Natural killer cell (primary cell): Measurements from ENCODE around the gene COG5. TPM values are rescaled to one million over a fixed set of nuclear protein-coding genes. Genes with fewer than 3 reads are reported as not detected.

Experiments used
- ATAC-seq, 3 donors: fragments of 150-1000 bp in 2 of 3; fragments of 200-7000 bp in 1 of 3; cut with Tn5 transposase; 1 replicate in 1 of 3; 2 replicates in 2 of 3; pipeline ENCODE4 v1.10.0; 2021; ENCODE audit warnings: mild to moderate bottlenecking in 2 of 3, moderate library complexity in 2 of 3
- DNase-seq, 2 donors: peaks; one replicate each; pipeline versions ENCODE4 v3.0.0 to v3.0.0-alpha.2; 2013 to 2021; ENCODE audit warnings: mixed read lengths in 1 of 2
- H3K27ac ChIP-seq: one replicate; pipeline ENCODE4 v1.5.1; 2013; ENCODE audit warnings: mild to moderate bottlenecking, low read length
- H3K27me3 ChIP-seq: one replicate; pipeline ENCODE4 v1.6.1; 2013; ENCODE audit warnings: low read length; ENCODE audit not compliant: control insufficient read depth, insufficient read depth
- H3K36me3 ChIP-seq: one replicate; pipeline ENCODE4 v1.6.1; 2013; ENCODE audit warnings: low read length; ENCODE audit not compliant: control insufficient read depth, insufficient read depth
- H3K4me1 ChIP-seq: one replicate; pipeline ENCODE4 v1.6.1; 2013; ENCODE audit warnings: low read length; ENCODE audit not compliant: control insufficient read depth, insufficient read depth
- H3K4me3 ChIP-seq: one replicate; pipeline ENCODE4 v1.5.1; 2013; ENCODE audit warnings: low read length
- H3K9me3 ChIP-seq: one replicate; pipeline ENCODE4 v1.6.1; 2013; ENCODE audit warnings: low read length; ENCODE audit not compliant: control insufficient read depth, insufficient read depth
- H3K27ac Mint-ChIP-seq, 2 donors: one replicate each; pipeline ENCODE4 v1.8.0; 2022; ENCODE audit warnings: mild to moderate bottlenecking in 2 of 2, mixed read lengths in 2 of 2, moderate library complexity in 1 of 2
- H3K27me3 Mint-ChIP-seq, 2 donors: one replicate each; pipeline ENCODE4 v1.8.0; 2022; ENCODE audit warnings: low read depth in 2 of 2, mixed read lengths in 2 of 2
- H3K36me3 Mint-ChIP-seq: one replicate; pipeline ENCODE4 v1.8.0; 2022; ENCODE audit warnings: mixed read lengths
- H3K4me1 Mint-ChIP-seq, 2 donors: one replicate each; pipeline ENCODE4 v1.8.0; 2022; ENCODE audit warnings: mixed read lengths in 2 of 2
- H3K4me3 Mint-ChIP-seq: one replicate; pipeline ENCODE4 v1.8.0; 2022; ENCODE audit warnings: mild to moderate bottlenecking, moderate library complexity, mixed read lengths
- H3K9me3 Mint-ChIP-seq, 2 donors: one replicate each; pipeline ENCODE4 v1.8.0; 2022; ENCODE audit warnings: mixed read lengths in 2 of 2
- CTCF ChIP-seq: fragments of 200-600 bp; IDR thresholded peaks from one replicate; pipeline ENCODE4 v1.8.0; 2022; ENCODE audit warnings: antibody characterized with exemption
- WGBS: methylation state at CpG from one replicate; pipeline ENCODE4 v1.1.7; 2013; ENCODE audit warnings: missing lambda C conversion rate; ENCODE audit not compliant: insufficient coverage; 5-methylcytosine and 5-hydroxymethylcytosine counted together
- intact Hi-C: fragments of 100-400 bp; cut with micrococcal nuclease; formaldehyde crosslinking; loops from one replicate; pipeline ENCODE4 v1.14.2; 2022
- total RNA-seq, 4 donors: library from RNA; stranded (reverse); fragments of 120-200 nt in 1 of 4; gene quantifications; one replicate each; pipeline versions ENCODE4 v1.2.3 to v1.2.4, GENCODE V29; 2013 to 2022

Gene COG5
- total RNA-seq, 3 donors from 2014 or later (not counting 1 experiment from before 2014, with no cell fraction given): 49.2 to 54.6 (median 54.2) TPM

- ATAC-seq (no peak), DNase-seq (no peak)
- TF ChIP-seq CTCF: no peak
- H3K4me1 Mint-ChIP-seq: peaks cover 6 to 8% of the 10 kb centered on the region in 2 donors
- H3K27me3 Mint-ChIP-seq: no peaks in the 10 kb centered on the region
- H3K4me3 Mint-ChIP-seq: no peak overlapping the region
- Histone ChIP-seq H3K9me3 (no peaks in the 10 kb centered on the region), H3K4me1 (no peaks in the 10 kb centered on the region), H3K4me3 (no peak overlapping the region), H3K36me3 (peaks cover 4% of the 10 kb centered on the region), H3K27ac (no peak overlapping the region), H3K27me3 (no peaks in the 10 kb centered on the region)
- H3K9me3 Mint-ChIP-seq: no peaks in the 10 kb centered on the region
- intact Hi-C loops: no loop called here
- no peaks in the 10 kb centered on the region for H3K36me3 Mint-ChIP-seq
- H3K27ac Mint-ChIP-seq: no peak overlapping the region
- 91% methylated on average over 4 of the region's 4 CpGs for WGBS
Measured at GRCh38 chr7:107312418-107312817, 251.3 kb downstream of the COG5 start.

- H3K4me3 Mint-ChIP-seq: no peak overlapping the region
- no peaks in the 10 kb centered on the region for H3K9me3 Mint-ChIP-seq
- no CpG with 5 or more reads among the region's 1 CpG for WGBS
- no peaks in the 10 kb centered on the region for H3K4me1 Mint-ChIP-seq
- intact Hi-C loops: no loop called here
- no peak for DNase-seq
- Histone ChIP-seq H3K36me3 (peaks cover 4% of the 10 kb centered on the region), H3K4me1 (no peaks in the 10 kb centered on the region), H3K9me3 (no peaks in the 10 kb centered on the region), H3K27ac (no peak overlapping the region), H3K27me3 (no peaks in the 10 kb centered on the region), H3K4me3 (no peak overlapping the region)
- H3K27ac Mint-ChIP-seq: no peak overlapping the region
- TF ChIP-seq CTCF: no peak
- no peaks in the 10 kb centered on the region for H3K36me3 Mint-ChIP-seq
- H3K27me3 Mint-ChIP-seq: no peaks in the 10 kb centered on the region
- ATAC-seq: no peak
Measured at GRCh38 chr7:107309296-107309695, 254.4 kb downstream of the COG5 start.

GRCh38 chr7:107304636-107305035 is 259.1 kb downstream of the COG5 start:
- intact Hi-C loops: no loop called here
- Mint-ChIP-seq H3K9me3 (no peaks in the 10 kb centered on the region), H3K36me3 (no peaks in the 10 kb centered on the region), H3K4me3 (no peak overlapping the region), H3K27me3 (no peaks in the 10 kb centered on the region), H3K4me1 (no peaks in the 10 kb centered on the region), H3K27ac (no peak overlapping the region)
- no peaks in the 10 kb centered on the region for H3K36me3 ChIP-seq
- 83% methylated on average over 3 of the region's 3 CpGs for WGBS
- DNase-seq (no peak), ATAC-seq (no peak)
- no peaks in the 10 kb centered on the region for H3K4me1 ChIP-seq
- no peak overlapping the region for H3K27ac ChIP-seq
- H3K9me3 ChIP-seq: no peaks in the 10 kb centered on the region
- no peaks in the 10 kb centered on the region for H3K27me3 ChIP-seq
- H3K4me3 ChIP-seq: no peak overlapping the region
- TF ChIP-seq CTCF: no peak

GRCh38 chr7:107304063-107304462 is 259.7 kb downstream of the COG5 start:
- Histone ChIP-seq H3K36me3 (no peaks in the 10 kb centered on the region), H3K27ac (no peak overlapping the region), H3K27me3 (no peaks in the 10 kb centered on the region), H3K9me3 (no peaks in the 10 kb centered on the region), H3K4me3 (no peak overlapping the region), H3K4me1 (no peaks in the 10 kb centered on the region)
- H3K4me3 Mint-ChIP-seq: no peak overlapping the region
- no peak for ATAC-seq
- H3K36me3 Mint-ChIP-seq: no peaks in the 10 kb centered on the region
- H3K27me3 Mint-ChIP-seq: no peaks in the 10 kb centered on the region
- no CpG with 5 or more reads among the region's 1 CpG for WGBS
- TF ChIP-seq CTCF: no peak
- no peaks in the 10 kb centered on the region for H3K4me1 Mint-ChIP-seq
- intact Hi-C loops: no loop called here
- no peaks in the 10 kb centered on the region for H3K9me3 Mint-ChIP-seq
- H3K27ac Mint-ChIP-seq: no peak overlapping the region
- no peak for DNase-seq
